ENCODE results near the gene DBN1.

The DBN1 gene

GRCh38 chr5:177473443-177474001 is at the start of gene DBN1:
Gene DBN1 (minus strand): TSS chr5:177473634. CDS start chr5:177473521, 113 bp downstream.
- DNase-seq: no peak
- in situ Hi-C loops (cut with MboI; ENCODE audit: low pct_unique_long_range_greater_than_20kb, low sequenced_read_pairs): no loop called here

- no peak for DNase-seq
- in situ Hi-C loops (cut with MboI; ENCODE audit: low pct_unique_long_range_greater_than_20kb, low sequenced_read_pairs): no loop called here
These were observed 47.6 kb upstream of the DBN1 start for GRCh38 chr5:177520916-177521513.

GRCh38 chr5:177520271-177520670 is 46.8 kb upstream of the DBN1 start:
- in situ Hi-C loops (cut with MboI; ENCODE audit: low pct_unique_long_range_greater_than_20kb, low sequenced_read_pairs): no loop called here
- no peak for DNase-seq

GRCh38 chr5:177519463-177520235 is 46.2 kb upstream of the DBN1 start:
- DNase-seq: no peak
- in situ Hi-C loops (cut with MboI; ENCODE audit: low pct_unique_long_range_greater_than_20kb, low sequenced_read_pairs): no loop called here

GRCh38 chr5:177516601-177517568 is 43.5 kb upstream of the DBN1 start, which contains the start of gene DDX41:
Gene DDX41 (minus strand): TSS chr5:177516961. CDS start chr5:177516945, 16 bp downstream.
- peak; percentile 98 for DNase-seq
- in situ Hi-C loops (cut with MboI; ENCODE audit: low pct_unique_long_range_greater_than_20kb, low sequenced_read_pairs): no loop called here

- in situ Hi-C loops (cut with MboI; ENCODE audit: low pct_unique_long_range_greater_than_20kb, low sequenced_read_pairs): no loop called here
- no peak for DNase-seq
These were observed 42.1 kb upstream of the DBN1 start for GRCh38 chr5:177515580-177515979.

GRCh38 chr5:177514541-177514940 is 41.1 kb upstream of the DBN1 start:
- no peak for DNase-seq

GRCh38 chr5:177513500-177513899 is 40.1 kb upstream of the DBN1 start:
- in situ Hi-C loops (cut with MboI; ENCODE audit: low pct_unique_long_range_greater_than_20kb, low sequenced_read_pairs): no loop called here
- no peak for DNase-seq

More at GRCh38 chr5:177514541-177514940, 41.1 kb upstream of the DBN1 start:
- in situ Hi-C loops (cut with MboI; ENCODE audit: low pct_unique_long_range_greater_than_20kb, low sequenced_read_pairs): no loop called here

GRCh38 chr5:177512736-177513380 is 39.4 kb upstream of the DBN1 start:
- DNase-seq: no peak
- in situ Hi-C loops (cut with MboI; ENCODE audit: low pct_unique_long_range_greater_than_20kb, low sequenced_read_pairs): no loop called here

- no peak for DNase-seq
- in situ Hi-C loops (cut with MboI; ENCODE audit: low pct_unique_long_range_greater_than_20kb, low sequenced_read_pairs): no loop called here
These were observed 38.6 kb upstream of the DBN1 start for GRCh38 chr5:177511796-177512675.

- in situ Hi-C loops (cut with MboI; ENCODE audit: low pct_unique_long_range_greater_than_20kb, low sequenced_read_pairs): no loop called here
- DNase-seq: no peak
These were observed 37.7 kb upstream of the DBN1 start for GRCh38 chr5:177511181-177511580.

GRCh38 chr5:177510567-177511053 is 37.2 kb upstream of the DBN1 start:
- peak; percentile 36 for DNase-seq
- in situ Hi-C loops (cut with MboI; ENCODE audit: low pct_unique_long_range_greater_than_20kb, low sequenced_read_pairs): no loop called here

- in situ Hi-C loops (cut with MboI; ENCODE audit: low pct_unique_long_range_greater_than_20kb, low sequenced_read_pairs): no loop called here
- DNase-seq: no peak
These were observed 36.6 kb upstream of the DBN1 start for GRCh38 chr5:177509991-177510566.

GRCh38 chr5:177509381-177509951 is 36.0 kb upstream of the DBN1 start, which contains the start of gene DOK3:
Gene DOK3 (minus strand): TSS chr5:177509826. CDS start chr5:177509540, 286 bp downstream.
- peak; percentile 39 for DNase-seq

GRCh38 chr5:177508837-177509236 is 35.4 kb upstream of the DBN1 start:
- in situ Hi-C loops (cut with MboI; ENCODE audit: low pct_unique_long_range_greater_than_20kb, low sequenced_read_pairs): no loop called here
- DNase-seq: peak; percentile 68

More at GRCh38 chr5:177509381-177509951, 36.0 kb upstream of the DBN1 start, which contains the start of gene DOK3:
- in situ Hi-C loops (cut with MboI; ENCODE audit: low pct_unique_long_range_greater_than_20kb, low sequenced_read_pairs): no loop called here

GRCh38 chr5:177508221-177508611 is 34.8 kb upstream of the DBN1 start:
- in situ Hi-C loops (cut with MboI; ENCODE audit: low pct_unique_long_range_greater_than_20kb, low sequenced_read_pairs): no loop called here
- no peak for DNase-seq
